Sigmoid colon (tissue), 4 donors: ENCODE data around the gene SLC36A1.

Source experiments
- CTCF ChIP-seq, 4 experiments: fragments of 450-650 bp in 3 of 4; fragments of 200-600 bp in 1 of 4; IDR thresholded peaks; one replicate each; pipeline ENCODE4 v1.5.1; 2016 to 2019; ENCODE audit warnings: antibody characterized with exemption in 4 of 4, mild to moderate bottlenecking in 3 of 4, moderate library complexity in 2 of 4
- EP300 ChIP-seq, 4 donors: sonication (generic); formaldehyde crosslinking; IDR thresholded peaks; one replicate each; pipeline ENCODE4 v1.6.1; 2017; ENCODE audit warnings: antibody characterized with exemption in 4 of 4
- POLR2A ChIP-seq, 2 donors: fragments of 450-650 bp; IDR thresholded peaks; one replicate each; pipeline ENCODE4 v1.6.1; 2016; ENCODE audit warnings: antibody characterized with exemption in 2 of 2, mild to moderate bottlenecking in 2 of 2, moderate library complexity in 2 of 2
- POLR2AphosphoS5 ChIP-seq, 4 donors: sonication (generic); formaldehyde crosslinking; IDR thresholded peaks; one replicate each; pipeline ENCODE4 v1.6.1; 2017; ENCODE audit warnings: antibody characterized with exemption in 4 of 4

- TF ChIP-seq CTCF (IDR thresholded peaks at IDR 0.05) (no peak), POLR2A (IDR thresholded peaks at IDR 0.05) (no peak), EP300 (IDR thresholded peaks at IDR 0.05) (no peak), POLR2AphosphoS5 (IDR thresholded peaks at IDR 0.05) (no peak)
Measured at GRCh38 chr5:151454166-151454565, 6.8 kb downstream of the SLC36A1 start.
